ENCODE data around the gene TXNRD1. TPM values are rescaled to one million over a fixed set of nuclear protein-coding genes. Genes with fewer than 3 reads are reported as not detected.
A peak's percentile ranks its signal among the peaks of the same experiment; 100 is the strongest.

Gene TXNRD1
- total RNA-seq, 1 donor from 2014 or later = 93.3 TPM

DNA sequence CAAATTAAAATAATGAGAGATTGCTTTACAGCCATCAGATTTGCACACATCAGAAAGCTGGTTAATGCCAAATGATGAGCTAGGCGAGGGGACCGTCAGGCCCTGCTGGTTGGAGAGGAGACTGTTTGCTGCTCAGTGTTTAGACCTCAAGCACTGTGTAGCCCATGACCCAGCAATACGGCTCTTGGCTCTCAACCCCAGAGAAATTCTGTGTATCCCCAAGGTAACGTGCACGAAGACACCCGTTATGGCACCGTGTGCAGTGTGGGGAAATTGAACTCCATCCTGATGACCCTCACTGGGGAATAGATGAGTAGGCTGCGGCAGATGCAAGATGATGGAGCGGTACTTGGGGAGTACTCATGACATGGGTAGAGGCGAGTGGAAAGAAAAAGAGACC is 143.6 kb downstream of the TXNRD1 start:
- Mint-ChIP-seq H3K36me3 (ENCODE audit: low read depth) (no peaks in the 10 kb centered on the region), H3K9me3 (no peaks in the 10 kb centered on the region), H3K4me3 (no peak overlapping the region), H3K4me1 (ENCODE audit: low read depth) (peaks cover 7% of the 10 kb centered on the region), H3K27me3 (ENCODE audit: insufficient read depth) (peaks cover 2% of the 10 kb centered on the region), H3K27ac (no peak overlapping the region)
- intact Hi-C loops (cut with micrococcal nuclease) = no loop called here
- DNase-seq (ENCODE audit: low spot score) = no peak

DNA sequence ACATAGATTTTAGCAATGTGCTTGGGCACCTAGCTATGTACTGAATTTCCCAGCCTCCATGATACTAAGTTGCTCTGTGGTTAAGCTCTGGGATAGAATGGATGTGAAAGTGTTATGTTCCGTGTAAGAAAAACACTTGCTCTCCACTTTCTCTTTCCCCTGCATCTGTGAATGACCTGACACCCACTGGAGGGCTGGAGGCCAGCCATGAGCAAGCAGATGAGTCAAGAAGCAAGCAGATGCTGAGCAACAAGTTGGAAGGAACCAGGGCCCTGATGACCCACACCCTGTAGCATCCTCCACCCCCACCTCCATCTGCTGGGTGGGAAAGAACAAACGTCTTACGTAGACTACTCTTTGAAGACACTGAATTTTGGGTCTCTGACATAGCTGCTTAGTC is 144.6 kb downstream of the TXNRD1 start:
- peaks cover 7% of the 10 kb centered on the region for H3K4me1 Mint-ChIP-seq (ENCODE audit: low read depth)
- no peaks in the 10 kb centered on the region for H3K36me3 Mint-ChIP-seq (ENCODE audit: low read depth)
- H3K27me3 Mint-ChIP-seq (ENCODE audit: insufficient read depth) = peaks cover 2% of the 10 kb centered on the region
- H3K4me3 Mint-ChIP-seq = no peak overlapping the region
- DNase-seq (ENCODE audit: low spot score) = no peak
- intact Hi-C loops (cut with micrococcal nuclease) = no loop called here
- H3K9me3 Mint-ChIP-seq = no peaks in the 10 kb centered on the region
- H3K27ac Mint-ChIP-seq = no peak overlapping the region

DNA sequence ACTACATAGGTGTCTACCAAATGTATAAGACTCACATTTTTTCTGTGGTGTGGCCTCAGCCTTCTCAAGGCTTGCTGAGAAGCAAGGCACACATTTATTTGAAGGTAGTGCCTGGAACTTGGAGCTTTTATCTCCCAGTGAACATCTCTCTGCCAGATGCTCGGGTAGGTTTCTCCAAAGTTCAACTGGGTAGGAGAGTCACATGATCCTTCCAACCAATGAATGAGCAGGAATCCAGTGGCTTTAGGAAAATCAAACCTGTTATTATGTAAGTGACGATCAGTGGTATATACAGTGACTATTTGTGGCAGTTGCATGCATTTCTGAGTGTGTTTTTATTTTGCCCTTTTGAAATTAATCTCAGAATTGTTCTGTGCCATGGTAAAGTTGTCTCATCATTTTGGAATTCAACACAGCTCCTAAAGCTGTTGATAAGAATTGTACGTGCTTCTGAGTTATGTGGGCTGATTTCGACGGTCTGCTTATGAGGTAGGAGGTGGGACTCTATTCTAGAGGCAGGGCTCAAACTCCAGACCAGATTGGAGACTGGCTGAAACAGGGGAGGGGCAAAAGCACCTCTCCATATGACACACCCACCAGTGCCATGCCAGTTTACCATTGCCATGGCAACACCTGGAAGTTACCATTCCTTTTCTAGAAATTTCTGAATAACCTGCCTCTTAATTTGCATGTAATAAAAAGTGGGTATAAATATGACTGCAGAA is 145.6 kb downstream of the TXNRD1 start:
- intact Hi-C loops (cut with micrococcal nuclease) = no loop called here
- H3K9me3 Mint-ChIP-seq = no peaks in the 10 kb centered on the region
- peaks cover 7% of the 10 kb centered on the region for H3K4me1 Mint-ChIP-seq (ENCODE audit: low read depth)
- no peaks in the 10 kb centered on the region for H3K36me3 Mint-ChIP-seq (ENCODE audit: low read depth)
- no peak for DNase-seq (ENCODE audit: low spot score)
- peaks cover 2% of the 10 kb centered on the region for H3K27me3 Mint-ChIP-seq (ENCODE audit: insufficient read depth)
- no peak overlapping the region for H3K27ac Mint-ChIP-seq
- no peak overlapping the region for H3K4me3 Mint-ChIP-seq

DNA sequence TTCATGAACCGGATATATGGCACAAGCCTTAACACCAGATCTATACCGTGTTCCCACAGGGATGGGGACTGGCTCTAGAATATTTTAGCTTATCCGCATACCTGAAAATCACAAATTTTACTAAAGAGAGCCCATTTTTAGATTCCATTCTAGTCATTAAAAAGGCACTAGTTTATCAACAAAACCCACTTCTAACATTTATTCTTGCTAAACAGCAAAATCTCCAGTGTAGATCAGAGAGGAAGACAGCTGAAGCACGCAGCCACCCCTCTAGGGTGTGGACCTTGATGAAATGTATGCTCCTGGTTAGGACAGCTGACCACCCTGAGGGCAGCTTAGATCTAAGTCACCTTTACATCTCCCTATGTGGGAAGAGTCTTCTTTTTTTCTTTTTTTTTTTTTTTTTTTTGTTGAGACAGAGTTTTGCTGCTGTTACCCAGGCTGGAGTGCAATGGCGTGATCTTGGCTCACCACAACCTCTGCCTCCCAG is 150.4 kb downstream of the TXNRD1 start:
- Mint-ChIP-seq H3K4me1 (ENCODE audit: low read depth) (no peaks in the 10 kb centered on the region), H3K27me3 (ENCODE audit: insufficient read depth) (no peaks in the 10 kb centered on the region), H3K4me3 (no peak overlapping the region), H3K27ac (no peak overlapping the region), H3K9me3 (peaks cover 6% of the 10 kb centered on the region), H3K36me3 (ENCODE audit: low read depth) (no peaks in the 10 kb centered on the region)
- no peak for DNase-seq (ENCODE audit: low spot score)
- intact Hi-C loops (cut with micrococcal nuclease) = no loop called here

DNA sequence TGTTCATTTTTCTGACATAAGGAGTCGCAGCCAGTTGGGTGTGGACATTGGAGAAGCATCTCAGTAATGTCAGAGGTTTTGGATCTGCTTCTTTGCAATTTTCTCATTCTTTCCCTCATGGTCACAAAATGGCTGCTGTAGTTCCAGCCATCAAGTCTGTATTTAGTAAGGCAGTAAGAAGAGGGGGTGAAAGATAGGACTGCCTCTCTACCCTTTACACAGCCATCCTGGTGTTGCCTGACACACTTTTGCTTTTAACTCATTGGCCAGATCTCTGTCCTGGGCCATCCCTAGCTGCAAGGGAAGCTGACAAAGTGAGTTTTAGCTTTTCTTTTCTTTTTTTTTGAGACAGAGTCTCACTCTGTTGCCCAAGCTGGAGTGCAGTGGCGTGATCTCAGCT is 154.1 kb downstream of the TXNRD1 start:
- peaks cover 14% of the 10 kb centered on the region for H3K4me1 Mint-ChIP-seq (ENCODE audit: low read depth)
- no peak overlapping the region for H3K4me3 Mint-ChIP-seq
- no peak for DNase-seq (ENCODE audit: low spot score)
- intact Hi-C loops (cut with micrococcal nuclease) = no loop called here
- no peaks in the 10 kb centered on the region for H3K36me3 Mint-ChIP-seq (ENCODE audit: low read depth)
- no peak overlapping the region for H3K27ac Mint-ChIP-seq
- H3K9me3 Mint-ChIP-seq = peaks cover 6% of the 10 kb centered on the region
- no peaks in the 10 kb centered on the region for H3K27me3 Mint-ChIP-seq (ENCODE audit: insufficient read depth)

DNA sequence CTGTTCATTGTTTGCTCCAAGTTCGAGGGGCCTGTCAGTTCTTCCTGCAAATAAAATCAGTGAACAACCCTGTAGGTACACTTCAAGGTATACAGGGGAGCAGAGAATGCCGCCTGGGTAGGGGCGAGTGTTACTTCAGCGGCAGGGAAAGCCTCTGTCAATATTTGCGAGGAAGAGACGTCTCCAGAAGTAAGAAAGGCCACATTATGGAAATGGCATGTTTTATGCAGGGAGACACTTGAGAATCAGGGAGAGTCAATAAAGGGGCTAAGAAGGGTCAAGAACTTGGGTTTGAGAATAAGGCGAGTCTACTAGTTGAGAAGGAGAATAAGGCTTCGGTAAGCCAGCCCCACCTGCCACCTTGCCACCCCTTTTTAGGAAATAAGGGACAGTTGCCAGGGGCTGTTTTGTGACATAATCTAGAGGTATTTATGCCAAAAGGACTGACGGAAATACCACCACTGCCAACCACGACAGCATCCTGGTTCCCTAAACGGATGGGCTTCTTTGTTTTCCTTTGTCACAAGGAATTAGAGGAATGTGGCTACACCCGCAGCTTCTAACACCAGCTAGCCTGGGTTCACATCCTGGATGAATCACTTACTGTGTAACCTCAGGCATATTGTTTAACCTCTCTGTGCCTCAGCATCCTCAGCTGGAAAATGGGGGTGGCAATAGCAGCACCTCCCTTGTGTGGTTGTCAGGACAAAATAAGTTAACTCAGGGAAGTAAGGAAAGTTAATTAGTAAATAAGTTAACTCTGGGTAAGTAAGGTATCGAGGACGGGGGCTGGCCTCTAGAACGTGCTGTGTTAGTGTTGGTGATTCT is 155.7 kb downstream of the TXNRD1 start:
- no peak for DNase-seq (ENCODE audit: low spot score)
- Mint-ChIP-seq H3K4me3 (no peak overlapping the region), H3K27ac (no peak overlapping the region), H3K4me1 (ENCODE audit: low read depth) (peaks cover 14% of the 10 kb centered on the region), H3K36me3 (ENCODE audit: low read depth) (no peaks in the 10 kb centered on the region), H3K9me3 (peaks cover 6% of the 10 kb centered on the region), H3K27me3 (ENCODE audit: insufficient read depth) (peaks cover 5% of the 10 kb centered on the region)
- intact Hi-C loops (cut with micrococcal nuclease) = no loop called here

DNA sequence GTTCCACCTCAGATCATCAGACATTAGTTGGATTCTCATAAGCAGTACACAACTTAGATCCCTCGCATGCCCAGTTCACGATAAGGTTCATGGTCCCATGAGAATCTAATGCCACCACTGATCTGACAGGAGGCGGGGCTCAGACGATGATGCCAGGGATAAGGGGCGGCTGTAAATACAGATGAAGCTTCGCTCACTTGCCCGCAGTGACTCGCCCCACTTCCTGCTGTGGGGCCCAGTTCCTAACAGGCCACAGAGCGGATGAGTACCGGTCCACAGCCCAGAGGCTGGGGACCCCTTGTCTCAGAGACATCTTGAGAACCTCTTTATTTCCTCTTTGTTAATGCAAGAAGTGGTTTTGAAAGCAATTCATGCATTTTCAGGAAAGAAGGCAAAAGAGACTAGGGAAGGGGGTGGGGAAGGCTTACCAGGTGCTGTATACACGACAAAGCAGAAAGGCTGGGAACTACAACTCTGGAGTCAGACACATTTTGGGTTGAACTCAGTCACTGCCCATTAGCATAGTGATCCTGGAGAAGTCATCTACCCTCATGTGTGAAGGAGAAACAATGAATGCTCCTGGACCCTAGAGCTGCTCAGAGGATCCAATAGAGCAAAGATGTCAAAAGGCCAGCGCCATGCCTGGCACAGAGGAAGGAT is 156.6 kb downstream of the TXNRD1 start:
- Mint-ChIP-seq H3K4me3 (peak overlapping the region; percentile 1), H3K27me3 (ENCODE audit: insufficient read depth) (peaks cover 5% of the 10 kb centered on the region), H3K9me3 (peaks cover 6% of the 10 kb centered on the region), H3K36me3 (ENCODE audit: low read depth) (no peaks in the 10 kb centered on the region), H3K27ac (peak overlapping the region; percentile 35), H3K4me1 (ENCODE audit: low read depth) (peaks cover 14% of the 10 kb centered on the region)
- no peak for DNase-seq (ENCODE audit: low spot score)
- intact Hi-C loops (cut with micrococcal nuclease) = no loop called here

DNA sequence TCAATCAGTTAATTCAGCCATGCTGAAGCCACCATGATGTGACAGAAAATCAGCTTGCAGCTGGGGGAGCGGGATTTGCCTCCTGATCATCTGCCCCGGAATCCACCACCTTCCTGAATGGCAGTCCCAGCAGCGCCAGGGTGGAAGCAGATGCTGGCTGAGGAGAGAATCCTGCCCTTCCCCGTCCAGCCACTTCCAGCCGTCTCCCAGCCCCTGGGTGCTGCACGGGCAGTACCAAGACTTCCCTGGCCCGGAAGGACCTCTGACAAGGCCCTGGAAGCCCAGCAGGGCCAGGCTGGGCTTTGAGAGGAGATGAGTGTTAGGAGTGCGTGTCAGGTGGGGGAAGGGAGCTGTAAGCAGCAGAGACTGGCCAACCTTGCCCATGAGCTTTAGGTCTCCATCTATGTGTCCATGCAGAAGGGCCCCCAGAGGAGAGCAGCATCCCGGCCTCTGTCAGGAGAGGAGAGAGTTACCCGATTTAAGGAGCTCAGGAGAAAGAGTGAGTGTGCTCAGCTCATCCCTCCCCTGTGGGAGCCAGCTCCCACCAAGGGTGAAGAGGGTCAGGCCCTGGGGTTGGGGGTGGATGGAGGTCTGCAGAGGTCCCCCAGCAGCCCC is 157.2 kb downstream of the TXNRD1 start:
- peaks cover 5% of the 10 kb centered on the region for H3K27me3 Mint-ChIP-seq (ENCODE audit: insufficient read depth)
- no peak overlapping the region for H3K4me3 Mint-ChIP-seq
- peaks cover 14% of the 10 kb centered on the region for H3K4me1 Mint-ChIP-seq (ENCODE audit: low read depth)
- no peaks in the 10 kb centered on the region for H3K36me3 Mint-ChIP-seq (ENCODE audit: low read depth)
- no peak for DNase-seq (ENCODE audit: low spot score)
- H3K27ac Mint-ChIP-seq = no peak overlapping the region
- intact Hi-C loops (cut with micrococcal nuclease) = no loop called here
- peaks cover 6% of the 10 kb centered on the region for H3K9me3 Mint-ChIP-seq

DNA sequence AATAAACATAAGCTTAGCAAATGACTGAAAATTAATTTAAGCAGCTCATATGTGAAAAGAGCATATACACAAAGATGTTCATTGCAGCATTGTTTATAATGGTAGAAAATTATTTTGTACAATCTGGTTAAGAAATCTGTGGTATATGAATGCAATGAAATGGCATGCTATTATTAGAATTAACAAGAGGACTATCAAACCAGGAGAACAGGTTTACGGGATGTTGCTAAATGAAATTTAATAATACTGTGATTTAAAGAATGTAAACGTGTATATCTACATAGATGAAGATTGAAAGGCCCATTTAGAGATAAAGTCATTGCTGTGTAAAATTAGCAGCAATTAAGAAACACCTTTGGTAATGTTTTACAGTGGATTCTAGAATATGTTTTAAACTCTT is 158.5 kb downstream of the TXNRD1 start:
- Mint-ChIP-seq H3K27ac (no peak overlapping the region), H3K4me1 (ENCODE audit: low read depth) (peaks cover 14% of the 10 kb centered on the region), H3K27me3 (ENCODE audit: insufficient read depth) (peaks cover 5% of the 10 kb centered on the region), H3K36me3 (ENCODE audit: low read depth) (no peaks in the 10 kb centered on the region), H3K4me3 (no peak overlapping the region), H3K9me3 (peaks cover 6% of the 10 kb centered on the region)
- no peak for DNase-seq (ENCODE audit: low spot score)
- intact Hi-C loops (cut with micrococcal nuclease) = no loop called here

DNA sequence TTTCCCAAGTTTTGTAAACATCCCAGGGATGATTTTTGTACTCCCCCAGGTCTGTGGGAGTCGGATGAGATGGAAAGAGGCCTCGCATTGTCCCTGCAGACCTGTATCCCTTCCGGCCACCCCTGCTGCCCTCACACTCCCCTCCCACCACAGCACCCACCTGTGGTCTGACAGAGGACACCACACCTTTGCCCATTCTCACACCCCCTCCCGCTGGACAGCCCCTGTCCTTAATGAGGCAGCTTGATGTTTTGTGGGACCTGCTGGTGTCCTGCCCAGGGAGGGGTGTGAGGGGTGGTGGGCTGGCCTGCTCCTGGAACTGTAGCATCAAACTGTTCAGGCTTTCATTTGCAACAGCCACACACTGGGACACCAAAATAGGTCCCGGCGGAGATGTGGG is 159.2 kb downstream of the TXNRD1 start:
- no peak overlapping the region for H3K27ac Mint-ChIP-seq
- DNase-seq (ENCODE audit: low spot score) = no peak
- intact Hi-C loops (cut with micrococcal nuclease) = no loop called here
- peaks cover under 1% of the 10 kb centered on the region for H3K9me3 Mint-ChIP-seq
- H3K4me1 Mint-ChIP-seq (ENCODE audit: low read depth) = peaks cover 14% of the 10 kb centered on the region
- peaks cover 5% of the 10 kb centered on the region for H3K27me3 Mint-ChIP-seq (ENCODE audit: insufficient read depth)
- no peak overlapping the region for H3K4me3 Mint-ChIP-seq
- no peaks in the 10 kb centered on the region for H3K36me3 Mint-ChIP-seq (ENCODE audit: low read depth)

DNA sequence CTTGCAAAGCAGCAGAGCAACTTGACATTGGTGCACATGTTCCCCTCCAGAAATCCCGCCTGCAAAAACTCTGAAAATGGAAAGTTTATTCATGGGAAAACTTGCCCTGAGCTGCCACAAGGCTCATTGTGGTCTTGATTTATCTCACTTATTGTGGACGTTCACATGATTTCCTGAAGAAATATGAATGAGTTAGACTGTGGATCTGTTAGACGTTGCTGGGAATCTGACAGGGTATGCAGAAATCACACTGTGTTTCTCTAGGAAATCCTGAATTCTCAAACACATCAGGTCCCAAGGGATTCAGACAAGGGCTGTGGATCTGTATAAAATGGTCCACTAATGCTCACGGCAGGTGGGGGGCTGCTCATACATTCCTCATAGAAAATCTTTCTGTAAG is 160.2 kb downstream of the TXNRD1 start:
- peaks cover 14% of the 10 kb centered on the region for H3K4me1 Mint-ChIP-seq (ENCODE audit: low read depth)
- no peaks in the 10 kb centered on the region for H3K36me3 Mint-ChIP-seq (ENCODE audit: low read depth)
- no peak for DNase-seq (ENCODE audit: low spot score)
- peaks cover 5% of the 10 kb centered on the region for H3K27me3 Mint-ChIP-seq (ENCODE audit: insufficient read depth)
- no peak overlapping the region for H3K4me3 Mint-ChIP-seq
- no peak overlapping the region for H3K27ac Mint-ChIP-seq
- H3K9me3 Mint-ChIP-seq = no peaks in the 10 kb centered on the region
- intact Hi-C loops (cut with micrococcal nuclease) = no loop called here

DNA sequence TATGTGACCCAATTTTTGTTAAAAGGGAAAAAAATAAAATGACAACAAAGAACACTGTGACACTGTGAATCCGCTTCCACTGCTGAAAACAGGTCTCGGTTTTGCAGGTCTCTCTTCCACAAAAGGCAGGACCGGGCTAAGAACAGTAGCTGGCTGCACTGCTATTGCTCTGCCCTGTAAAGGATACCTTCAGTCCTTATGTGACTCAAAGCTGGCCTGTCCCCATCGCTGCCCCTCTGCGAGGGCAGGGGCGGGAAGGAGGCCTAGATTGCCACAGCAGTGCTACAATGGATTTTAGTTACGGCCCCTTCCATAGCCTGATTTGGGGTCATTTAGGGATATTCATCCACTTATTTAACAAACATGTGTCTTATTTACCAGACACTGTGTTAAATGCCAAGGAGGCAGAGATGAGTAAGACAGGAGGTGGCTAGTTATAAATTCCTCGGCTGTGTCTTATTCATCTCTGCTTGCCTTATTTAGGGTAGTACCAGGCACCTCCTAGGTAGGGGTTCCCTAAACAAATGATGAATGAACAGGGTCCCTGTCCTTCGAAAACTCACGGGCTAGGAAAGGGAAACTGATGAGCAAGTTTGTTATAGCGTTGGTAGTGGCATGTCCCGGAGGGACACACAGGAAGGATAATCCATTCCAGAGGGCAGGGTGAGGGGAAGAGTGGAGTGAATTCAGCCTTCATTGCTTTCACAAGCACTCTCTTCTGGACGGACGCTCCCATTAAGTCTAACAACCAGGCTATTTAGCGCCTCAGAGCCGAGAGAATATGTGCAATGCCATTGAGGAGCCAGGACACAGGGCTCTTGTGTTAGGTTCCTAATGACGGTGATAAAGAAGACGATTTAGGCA is 161.3 kb downstream of the TXNRD1 start:
- Mint-ChIP-seq H3K36me3 (ENCODE audit: low read depth) (peaks cover 3% of the 10 kb centered on the region), H3K9me3 (no peaks in the 10 kb centered on the region), H3K27ac (no peak overlapping the region), H3K4me1 (ENCODE audit: low read depth) (peaks cover 14% of the 10 kb centered on the region), H3K4me3 (no peak overlapping the region), H3K27me3 (ENCODE audit: insufficient read depth) (peaks cover 7% of the 10 kb centered on the region)
- intact Hi-C loops (cut with micrococcal nuclease) = no loop called here
- no peak for DNase-seq (ENCODE audit: low spot score)

Measured in activated T-helper 1 cell treated with anti-CD3 and anti-CD28 coated beads, Interleukin-12 subunit alpha, Interleukin-12 subunit beta, Interleukin-2, Interleukin-4 antibody, amounts not matched to agents 30 ng/mL and 10 ng/mL and 1 ng/mL, durations not matched to agents 14 hours and 24 hours and 36 hours (primary cell).